CD4-positive, alpha-beta T cell treated with Interferon alpha-2 for 1 hour (primary cell): ENCODE data around the gene KRT81.
"Not testable (repeated sequence)": the region's sequence is repeated elsewhere in the genome, so short reads cannot be mapped to it uniquely, and the experiment has no call there.

Experiments used
- DNase-seq, 2 donors: peaks; one replicate each; pipeline ENCODE4 v3.0.0-alpha.2; 2020 to 2022

The KRT81 gene

DNA sequence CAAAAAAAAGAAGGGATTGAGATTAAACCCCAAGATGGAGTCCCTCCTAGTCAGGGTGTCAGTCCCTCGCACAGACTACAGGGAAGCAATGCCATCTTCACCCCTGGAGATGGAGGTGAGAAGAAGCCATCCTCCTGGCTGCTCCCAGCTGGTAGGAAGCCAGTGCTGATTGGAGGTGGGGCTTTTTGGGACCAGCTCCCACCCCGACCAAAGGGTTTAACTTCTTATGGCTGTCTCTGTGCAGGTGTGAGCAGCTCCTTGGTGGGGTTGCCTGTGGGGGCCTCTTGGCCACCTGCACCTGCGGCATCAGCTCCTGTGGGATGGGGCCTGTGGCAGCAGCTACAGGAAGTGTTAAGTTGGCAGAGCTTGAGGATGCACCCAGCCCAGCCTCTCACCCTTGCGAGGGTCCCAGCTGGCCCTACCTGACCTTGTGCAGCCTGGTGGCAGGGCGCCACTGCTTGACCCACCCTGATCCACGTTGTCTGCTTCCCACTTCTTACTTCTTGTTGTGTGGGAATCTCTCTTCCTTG is 20.7 kb downstream of the KRT81 start:
- DNase-seq = no peak

DNA sequence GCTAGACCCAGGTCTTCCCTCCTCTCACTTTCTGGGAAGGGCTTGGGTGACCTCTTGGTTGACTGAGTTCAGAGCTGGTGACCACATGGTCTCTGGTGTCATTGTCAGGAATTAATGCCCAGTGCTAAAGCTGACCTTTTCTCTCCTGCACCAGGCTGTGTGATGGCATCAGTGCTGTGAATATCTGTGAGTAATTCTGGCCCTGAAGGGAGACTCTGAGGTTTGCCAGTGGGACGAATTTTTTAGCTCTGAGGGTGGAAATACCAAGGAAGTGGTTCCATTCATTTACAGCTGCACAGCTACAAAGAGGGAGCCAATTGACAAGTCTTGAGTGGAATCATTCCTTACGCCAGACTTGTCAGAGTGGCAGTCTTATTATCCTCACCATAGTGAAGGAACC is 23.1 kb downstream of the KRT81 start:
- DNase-seq = no peak

DNA sequence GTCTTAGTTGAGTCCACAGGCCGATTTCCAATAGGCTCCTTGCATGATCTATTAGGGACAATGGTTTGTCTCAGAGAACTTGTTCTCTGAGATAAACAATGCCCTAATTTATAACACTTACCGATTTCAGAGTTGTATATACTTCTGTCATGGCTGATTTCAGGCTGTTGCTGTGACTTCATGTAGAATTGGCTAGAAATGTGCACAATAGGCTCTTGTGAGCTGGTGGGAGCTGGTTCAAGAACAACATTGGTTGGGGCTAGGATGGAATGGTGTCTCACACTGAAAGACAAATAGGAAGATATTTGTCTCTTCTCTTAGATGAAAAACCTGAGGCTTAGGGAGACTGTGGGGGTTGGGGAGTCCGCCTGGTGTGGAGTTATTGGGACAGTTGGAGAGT is 23.6 kb downstream of the KRT81 start:
- no peak for DNase-seq

DNA sequence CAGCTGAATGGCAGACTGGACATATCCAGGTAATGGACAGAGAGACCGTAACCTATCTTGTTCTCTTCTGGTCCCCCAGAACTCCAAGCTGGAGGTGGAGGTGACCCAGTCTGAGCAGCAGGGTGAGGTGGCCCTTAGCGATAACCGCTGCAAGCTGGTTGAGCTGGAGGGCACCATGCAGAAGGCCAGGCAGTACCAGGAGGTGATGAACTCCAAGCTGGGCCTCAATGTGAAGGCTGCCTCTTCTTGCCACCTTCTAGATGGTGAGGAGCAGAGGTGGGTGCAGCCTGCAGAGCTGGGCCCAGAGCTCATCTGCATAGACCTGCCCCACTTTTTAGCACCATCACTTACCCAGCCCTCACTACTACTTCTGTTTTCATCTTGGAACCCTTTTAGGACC is 24.1 kb downstream of the KRT81 start:
- no peak for DNase-seq

DNA sequence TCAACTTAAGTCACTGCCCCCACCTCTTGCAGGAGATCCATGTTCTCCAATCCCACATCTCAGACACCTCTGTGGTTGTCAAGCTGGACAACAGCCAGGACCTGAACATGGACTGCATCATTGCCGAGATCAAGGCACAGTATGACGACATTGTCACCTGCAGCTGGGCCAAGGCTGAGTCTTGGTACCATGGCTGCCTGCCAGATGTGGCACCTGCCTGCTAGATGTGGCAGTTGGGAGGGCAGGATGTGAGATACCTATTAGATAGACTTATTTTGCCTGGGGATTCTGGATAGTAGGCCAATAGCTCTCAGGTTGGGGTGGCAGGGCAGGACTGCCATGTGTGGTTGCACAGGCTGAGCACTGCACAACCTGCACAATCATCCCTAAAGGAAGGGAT is 24.8 kb downstream of the KRT81 start:
- DNase-seq = no peak

DNA sequence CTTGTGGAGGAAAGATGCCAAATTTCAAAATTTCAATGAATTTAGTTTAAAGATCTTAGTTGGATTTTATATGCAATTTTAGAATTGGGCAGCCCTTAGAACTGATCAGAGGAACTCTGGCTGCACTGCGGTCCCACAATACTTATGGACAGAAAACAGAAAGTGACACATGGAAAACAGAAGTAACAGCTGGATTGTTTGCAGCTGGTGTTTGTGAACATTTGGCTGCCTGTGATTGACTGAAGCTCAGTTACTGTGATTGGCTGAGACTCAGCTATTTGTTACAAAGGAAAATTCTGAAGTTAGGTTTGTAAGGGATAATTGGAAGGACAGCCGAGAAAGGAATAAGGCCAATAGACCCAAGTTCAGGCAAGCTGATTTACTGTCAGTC is 26.9 kb downstream of the KRT81 start:
- DNase-seq = no peak

DNA sequence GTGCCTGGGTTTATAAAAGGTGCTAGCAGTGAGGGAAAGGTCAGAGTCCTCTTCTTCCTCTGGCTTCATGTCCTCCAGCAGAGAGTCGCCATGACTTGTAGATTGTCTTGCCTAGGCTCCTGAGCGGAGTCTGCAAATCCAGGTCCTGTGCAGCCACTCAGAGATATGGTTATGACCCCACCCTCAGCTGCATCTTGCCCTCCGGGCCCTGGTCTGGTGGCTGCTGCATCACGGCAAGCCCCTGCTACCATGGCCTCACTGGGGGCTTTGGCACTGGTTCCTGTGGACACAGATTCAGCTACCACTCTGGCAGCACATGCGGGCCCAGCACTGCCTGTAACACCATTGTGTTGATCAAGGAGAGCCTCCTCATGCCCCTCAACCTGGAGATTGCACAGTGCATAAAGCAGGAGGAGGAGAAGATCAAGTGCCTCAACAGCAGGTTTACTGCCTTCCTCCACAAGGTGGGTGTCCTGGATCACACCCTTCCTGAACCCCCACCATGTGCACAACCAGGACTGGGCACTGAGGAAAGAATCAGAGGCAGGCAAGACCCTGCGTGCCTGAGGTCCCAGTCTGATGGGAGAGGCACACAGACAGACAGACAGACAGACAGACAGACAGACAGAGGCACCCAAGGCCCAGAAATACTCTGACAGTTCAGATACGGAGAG is 27.4 kb downstream of the KRT81 start:
- DNase-seq = no peak

DNA sequence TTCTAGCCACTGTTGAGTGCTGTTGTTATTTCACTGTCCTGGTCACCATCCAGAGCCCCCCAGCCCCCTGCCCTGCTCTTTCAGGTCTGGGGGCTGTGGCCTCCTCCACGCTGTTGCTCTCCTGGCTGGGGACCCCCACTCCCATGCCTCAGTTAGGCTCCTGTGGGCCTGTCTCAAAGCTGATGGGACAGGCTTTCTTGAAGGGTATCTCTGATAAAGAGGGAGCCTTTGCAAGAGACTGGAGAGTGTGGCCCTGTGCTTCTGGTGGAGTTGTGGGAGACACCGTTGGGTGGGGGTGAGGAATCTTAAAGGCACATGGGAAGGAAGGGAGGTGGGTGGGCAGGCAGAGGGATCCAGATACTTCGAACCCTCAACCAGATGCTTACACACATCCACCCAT is 29.0 kb downstream of the KRT81 start:
- no peak for DNase-seq

DNA sequence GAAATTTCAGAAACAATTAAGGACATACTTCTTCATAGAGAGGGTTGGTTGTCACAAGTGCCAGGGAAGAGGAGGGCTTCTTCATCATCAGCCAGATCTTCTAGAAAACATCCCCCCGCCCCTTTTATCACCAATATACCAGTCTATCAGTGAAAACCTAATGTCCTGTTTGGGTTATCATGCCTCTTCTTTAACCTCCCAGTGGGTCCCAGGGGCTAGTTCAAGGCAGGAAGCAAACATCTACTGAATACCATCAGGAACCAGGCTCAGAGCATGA is 30.2 kb downstream of the KRT81 start:
- no peak for DNase-seq

DNA sequence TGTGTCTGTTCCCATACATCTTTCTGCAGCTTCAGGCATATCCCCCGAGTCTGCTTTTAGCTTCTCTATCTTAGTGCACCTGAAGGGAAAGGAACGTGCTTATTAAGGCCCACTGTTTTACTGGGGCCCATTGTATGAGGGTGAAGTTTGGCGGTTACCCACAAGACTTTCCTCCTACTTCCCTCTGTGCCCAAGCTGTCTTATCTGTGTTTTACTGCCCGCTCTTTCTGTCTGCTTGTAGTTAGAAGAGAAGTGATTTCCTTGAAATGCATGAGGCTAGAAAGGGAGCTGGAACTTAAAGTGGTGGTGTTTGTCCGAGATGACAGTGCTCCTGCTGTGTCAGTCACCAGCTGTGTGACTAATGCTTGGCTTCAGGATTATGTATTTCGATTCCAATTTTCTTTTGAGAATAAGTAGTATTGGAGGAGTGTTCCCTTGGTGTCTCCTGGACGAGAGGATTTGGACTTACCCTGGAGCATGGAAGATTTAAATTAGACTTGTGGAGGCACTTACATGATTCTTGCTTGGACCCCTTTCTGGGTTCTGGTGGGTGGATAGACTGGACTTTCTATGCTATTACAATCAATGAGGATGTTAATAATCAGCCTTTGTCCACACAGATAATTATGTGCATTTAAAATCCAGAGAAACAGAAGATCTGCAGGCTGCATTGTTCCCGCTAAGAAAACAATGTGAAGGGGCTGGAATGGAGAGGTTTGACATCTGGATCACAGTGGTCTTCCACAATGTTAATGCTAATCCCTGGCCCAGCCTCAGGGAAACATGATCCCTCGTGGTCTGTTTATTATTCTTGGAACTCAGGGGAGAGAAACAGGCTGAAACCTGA is 30.8 kb downstream of the KRT81 start:
- no peak for DNase-seq

DNA sequence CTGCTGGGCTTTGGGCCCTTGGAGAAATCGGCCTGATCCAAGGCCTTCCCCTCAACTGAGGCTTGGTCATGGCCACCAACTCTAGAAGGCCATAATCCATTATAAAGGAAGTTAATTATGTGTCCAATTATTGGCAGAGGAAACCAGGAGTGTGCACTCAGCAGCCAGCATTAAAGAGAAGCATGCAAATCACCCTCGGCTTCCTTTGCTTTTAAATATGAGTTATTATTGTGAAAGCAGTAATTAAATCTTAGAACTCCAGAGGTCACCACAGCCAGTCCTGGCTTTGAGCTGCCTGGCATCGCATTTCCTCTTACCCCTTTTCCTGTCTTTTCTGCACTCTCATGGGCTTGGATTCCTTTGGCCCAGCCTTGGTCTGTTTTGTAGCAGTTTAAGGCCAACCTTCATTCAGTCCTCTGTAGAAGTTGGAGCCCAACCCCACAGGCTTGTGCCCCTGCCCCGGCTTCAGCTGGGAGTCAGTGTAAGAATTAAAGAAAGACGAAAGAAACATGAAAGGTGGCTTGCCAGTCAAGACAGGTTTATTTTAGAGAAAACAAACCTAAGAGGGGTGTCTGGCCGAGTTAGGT is 31.6 kb downstream of the KRT81 start:
- no peak for DNase-seq

DNA sequence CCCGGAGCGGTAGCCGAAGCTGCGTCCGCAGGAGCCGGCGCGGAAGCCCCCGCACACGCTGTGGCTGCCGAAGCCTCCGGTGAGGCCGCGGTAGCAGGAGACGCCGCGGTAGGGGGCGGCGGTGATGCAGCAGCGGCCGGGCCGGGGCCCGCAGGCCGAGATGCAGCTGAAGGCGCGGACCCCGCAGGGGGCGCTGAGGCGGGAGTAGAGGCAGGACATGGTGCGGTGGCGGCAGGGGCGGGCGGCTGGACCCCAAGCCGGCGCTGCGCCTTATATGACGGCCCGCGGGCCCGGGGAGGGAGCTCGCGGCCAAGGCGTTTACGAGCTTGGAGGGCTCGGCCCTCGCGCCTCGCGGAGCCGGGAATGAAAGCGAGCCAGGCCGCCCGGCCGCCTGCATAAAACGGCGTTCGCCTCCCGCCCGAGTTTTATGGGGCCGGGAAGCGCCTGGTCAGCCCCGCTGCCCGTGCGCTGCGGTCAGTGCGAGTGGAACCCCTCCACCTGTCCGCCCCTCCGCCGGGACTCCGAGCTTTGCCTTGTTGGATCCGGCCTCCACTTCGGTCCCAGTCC is 32.9 kb downstream of the KRT81 start:
- DNase-seq = no peak

DNA sequence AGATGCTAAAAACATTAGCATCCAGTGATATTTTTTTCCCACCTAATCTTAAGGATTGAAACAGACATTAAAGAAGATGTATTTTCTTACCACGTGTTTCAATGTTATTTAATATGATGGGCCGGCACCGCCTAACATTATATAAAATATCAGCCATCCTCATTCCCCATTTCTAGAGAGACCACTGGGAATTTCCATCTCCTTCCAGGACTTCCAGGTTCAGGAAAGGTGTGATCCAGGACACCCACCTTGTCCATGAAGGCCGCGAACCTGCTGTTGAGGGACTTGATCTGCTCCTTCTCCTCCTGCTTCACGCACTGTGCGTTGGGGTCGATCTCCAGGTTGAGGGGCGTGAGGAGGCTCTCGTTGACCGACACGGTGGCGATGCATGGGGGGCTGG is 33.4 kb downstream of the KRT81 start:
- DNase-seq = not testable (repeated sequence)

DNA sequence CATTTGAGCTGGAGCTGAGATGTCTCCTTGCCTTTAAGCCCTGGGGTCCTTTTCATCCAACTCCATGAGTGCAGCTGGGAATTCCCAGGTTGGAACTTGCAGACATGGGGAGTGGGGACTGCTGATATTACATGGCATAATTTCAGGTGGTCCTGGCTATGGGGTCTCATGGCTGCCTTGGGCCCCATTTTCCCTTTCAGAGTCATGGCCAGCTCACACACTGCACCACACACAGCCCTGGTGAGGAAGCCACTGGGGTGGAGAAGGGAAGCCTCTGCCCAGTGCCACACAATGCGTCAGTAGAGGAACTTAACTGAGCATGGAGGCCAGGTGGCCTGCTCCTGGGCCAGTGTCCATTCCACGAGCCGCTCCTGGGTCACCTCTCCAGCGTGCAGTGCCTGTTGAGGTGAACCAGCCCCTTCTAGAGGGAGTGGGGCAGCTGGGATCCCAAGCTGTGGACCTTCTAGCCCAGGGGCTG is 34.2 kb downstream of the KRT81 start:
- no peak for DNase-seq

DNA sequence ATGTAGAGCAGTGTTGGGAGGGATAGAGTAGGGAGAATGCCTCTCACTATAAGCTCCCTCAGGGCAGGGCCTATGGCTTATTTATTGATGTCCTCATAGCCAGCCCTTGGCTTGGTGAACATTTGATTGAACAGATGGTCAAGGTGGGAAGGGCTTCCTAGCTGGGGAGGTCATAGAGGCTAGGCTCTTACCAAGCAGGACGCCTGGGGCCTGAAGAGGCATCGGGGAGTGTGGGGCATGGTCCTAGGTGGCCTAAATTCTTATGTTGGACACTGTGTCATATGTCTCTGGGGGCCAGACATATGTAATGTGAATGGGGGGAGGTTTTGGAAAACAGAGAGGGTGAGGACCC is 34.8 kb downstream of the KRT81 start:
- DNase-seq = no peak

DNA sequence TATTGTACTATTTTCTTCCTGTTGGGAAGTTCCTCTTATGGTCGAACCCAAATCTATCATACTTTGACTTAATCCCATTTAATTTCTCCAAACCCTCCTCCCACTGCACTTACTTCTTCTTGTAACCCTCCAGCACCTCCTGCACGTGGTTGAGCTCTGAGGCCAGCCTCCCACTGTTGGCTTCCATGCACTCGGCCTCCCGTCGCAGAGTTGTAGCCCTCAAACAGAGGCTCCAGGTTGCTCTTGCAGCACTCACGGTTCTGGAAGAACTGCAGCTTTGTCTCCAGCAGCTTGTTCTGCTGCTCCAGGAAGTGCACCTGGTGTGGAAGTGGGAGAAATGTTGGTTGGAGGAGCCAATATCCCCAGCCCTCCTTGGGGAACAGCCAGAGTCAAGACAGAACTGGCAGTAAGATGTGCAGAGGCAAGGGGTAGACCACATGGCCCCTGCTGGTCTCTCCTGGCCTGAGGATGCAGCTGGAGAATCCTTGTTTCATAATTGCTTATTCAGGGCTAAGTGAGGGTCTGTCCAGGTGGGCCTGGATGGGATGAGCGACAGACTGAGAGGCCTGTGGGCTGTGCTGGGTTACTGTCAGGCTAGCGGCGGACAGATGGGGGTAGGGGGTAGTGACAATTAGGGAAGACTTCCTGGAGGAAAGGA is 35.3 kb downstream of the KRT81 start:
- no peak for DNase-seq

DNA sequence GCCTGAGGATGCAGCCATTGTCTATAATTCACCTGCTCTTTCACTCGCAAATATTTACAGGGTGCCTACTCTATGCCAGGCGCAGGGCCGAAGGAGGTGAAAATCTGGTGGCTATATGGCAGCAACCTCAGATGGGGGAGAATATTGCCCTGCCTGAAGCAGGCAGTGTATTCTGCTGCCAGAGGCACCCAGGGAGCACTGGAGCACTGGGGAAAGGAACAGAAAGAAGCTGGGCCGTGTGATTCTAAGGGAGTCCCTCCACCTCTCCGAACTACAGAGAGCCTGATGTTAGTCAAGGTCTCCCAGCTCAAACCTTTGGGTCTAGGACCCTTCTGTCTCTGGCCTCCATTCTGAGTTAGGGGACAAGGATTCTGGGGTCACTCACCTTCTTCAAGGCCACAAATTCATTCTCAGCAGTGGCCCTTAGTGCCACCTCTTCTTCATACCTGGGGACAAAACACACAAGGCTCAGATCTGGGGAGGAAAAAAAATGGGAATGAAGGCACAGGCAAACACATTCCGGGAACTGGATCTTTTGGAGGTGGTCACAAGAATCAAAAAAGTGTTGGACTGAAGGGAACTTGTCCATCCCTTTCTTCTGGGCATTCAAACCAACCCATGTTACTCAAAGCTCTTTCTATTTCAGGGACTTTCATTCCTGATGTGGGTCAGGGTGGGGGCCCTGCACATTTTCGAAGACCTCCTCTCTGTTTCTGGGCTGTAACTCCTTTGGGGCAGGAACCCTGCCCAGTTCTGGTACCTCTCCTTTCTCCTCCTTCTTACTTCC is 36.2 kb downstream of the KRT81 start:
- DNase-seq = no peak

DNA sequence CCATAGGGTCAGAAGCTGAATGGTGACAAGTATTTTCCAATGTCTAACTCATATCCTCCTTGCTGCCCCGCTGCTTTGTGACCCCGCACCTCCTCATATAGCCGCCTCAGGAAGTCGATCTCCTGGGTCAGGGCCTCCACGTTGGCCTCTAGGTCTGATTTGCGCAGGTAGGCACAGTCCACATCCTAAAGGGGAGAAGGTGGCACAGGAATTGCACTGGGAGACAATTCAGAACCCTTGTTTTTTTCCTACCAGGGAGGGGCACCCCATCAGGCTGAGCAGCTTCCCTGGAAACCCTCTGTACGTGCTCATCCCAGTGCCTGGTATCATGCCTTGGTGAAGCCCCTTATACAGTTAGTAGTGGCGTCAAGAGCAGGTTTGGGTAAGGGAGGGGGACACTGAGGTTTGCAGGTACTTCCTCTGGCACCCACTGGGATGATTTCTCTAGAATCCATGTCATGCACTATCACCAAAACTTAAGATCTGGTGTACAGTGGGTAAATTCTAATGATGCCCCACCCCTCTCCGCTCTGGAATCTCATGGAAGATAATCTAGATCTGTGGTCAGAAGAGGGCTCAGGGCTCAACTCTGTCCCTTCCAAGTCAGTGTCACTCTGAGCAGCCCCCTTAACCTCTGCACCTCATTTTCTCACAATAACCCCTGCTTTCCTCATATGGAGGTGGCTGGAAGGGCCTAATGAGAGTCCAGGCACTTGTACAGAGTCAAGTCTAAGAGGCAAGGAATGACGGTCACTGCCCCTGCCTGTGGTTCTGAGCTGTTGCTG is 37.0 kb downstream of the KRT81 start:
- no peak for DNase-seq

DNA sequence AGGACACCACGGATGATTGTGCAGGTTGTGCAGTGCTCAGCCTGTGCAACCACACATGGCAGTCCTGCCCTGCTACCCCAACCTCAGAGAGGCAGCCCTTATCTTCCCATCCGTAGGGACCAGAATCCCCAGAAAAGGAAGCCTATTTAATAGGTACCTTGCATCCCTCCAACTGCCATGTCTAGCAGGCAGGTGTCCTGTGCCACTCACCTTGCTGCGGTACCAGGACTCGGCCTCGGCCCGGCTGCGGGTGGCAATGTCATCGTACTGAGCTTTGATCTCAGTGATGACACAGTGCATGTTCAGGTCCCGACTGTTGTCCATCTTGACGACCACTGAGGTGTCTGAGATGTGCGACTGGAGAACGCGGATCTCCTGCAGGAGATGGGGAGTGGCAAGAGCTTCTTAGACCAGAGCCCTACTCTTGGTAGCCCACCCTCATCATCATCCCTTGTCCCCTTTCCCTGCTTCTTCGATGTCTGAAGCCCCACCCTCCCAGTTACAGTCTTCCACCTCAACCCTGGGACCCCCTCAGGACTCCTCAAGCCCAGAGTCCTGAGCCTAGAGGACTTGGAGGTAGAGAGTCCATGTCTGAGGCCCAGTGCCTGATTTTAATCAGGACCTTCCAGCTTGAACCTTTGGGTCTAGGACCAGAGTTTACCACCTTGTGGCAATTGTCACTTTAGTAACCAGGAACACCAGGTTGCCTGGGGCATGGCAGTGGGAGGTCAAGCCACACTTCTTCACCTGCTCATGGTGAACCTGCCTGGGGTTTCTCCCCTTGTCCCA is 37.7 kb downstream of the KRT81 start:
- DNase-seq = no peak

DNA sequence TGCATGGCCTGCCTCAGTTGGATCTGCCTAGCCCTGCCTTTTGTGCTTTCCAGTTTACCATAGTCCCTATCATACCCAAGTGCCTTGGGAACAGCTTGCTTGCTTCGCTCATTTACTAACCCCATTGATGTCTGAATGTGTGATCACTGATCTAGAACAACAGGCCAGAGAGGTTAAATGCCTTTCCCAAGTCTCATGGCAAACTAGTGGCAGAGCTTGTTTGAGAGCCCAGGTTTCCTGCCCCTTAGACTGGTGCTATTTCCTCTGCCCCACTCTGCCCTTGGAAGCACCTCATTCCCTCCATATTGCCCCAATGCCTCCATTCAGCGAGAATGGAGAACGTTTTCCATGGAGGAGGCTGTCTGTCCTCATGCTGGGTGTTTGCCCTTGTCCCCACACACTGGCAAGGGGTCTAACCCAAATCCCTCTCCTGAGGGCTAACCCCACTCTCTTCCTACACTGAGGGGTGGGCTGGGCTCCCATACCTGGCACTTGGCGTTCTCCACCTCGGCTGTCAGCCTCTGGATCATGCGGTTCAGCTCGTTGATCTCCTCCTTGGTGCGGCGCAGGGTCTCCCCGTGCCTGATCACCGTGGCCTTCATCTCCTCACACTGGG is 38.5 kb downstream of the KRT81 start:
- DNase-seq = no peak
